Smooth muscle cell of the brain vasculature (primary cell): ENCODE results near the gene ZNF74.
A peak's percentile ranks its signal among the peaks of the same experiment; 100 is the strongest.
"Not testable (repeated sequence)": the region's sequence is repeated elsewhere in the genome, so short reads cannot be mapped to it uniquely, and the experiment has no call there.

Experiments
- DNase-seq: peaks from one replicate; pipeline ENCODE4 v3.0.0-alpha.2; 2012; ENCODE audit warnings: low read depth, low spot score

Gene ZNF74

DNA sequence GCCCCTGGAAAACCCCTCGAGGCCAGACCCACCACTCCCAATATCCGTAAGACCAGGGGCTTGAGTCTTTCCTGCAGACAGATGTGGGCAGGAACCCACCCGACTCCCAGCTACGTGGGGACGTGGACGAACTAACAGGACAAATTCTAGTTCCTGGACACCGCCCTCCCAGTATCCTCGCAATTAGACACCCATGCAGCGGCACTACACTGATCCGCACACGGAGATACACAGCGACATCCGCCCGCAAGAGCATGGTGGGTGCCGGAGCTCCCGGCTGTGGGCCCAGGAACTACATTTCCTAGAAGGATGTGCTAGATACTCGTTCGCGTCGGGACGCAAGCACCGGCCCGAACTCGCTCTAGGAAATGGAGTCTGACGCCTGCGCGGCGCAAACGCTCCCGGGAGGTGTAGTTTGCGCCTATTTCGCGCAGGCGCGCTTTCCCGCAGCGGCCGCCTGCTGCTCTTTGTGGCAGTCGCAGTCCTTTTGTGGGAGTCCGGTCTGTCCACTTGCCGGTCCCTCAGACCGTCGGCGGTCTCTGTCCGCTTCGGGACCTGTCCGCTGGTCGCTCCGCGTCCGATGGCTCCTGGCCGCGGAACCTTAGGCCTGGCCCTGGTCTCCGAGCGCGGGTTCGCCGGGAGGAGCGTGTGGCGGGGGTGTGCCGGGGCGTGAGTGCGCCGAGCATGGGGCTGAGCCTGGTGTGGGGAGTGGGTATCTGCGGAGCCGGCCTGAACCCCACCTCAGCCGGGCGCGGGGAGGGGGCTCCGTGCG is at the start of gene ZNF74:
Gene ZNF74 (plus strand): TSS at position 447 of the 772 bp plus-strand sequence. CDS start 478 bp downstream, outside the sequence.
- DNase-seq = peak; percentile 78

DNA sequence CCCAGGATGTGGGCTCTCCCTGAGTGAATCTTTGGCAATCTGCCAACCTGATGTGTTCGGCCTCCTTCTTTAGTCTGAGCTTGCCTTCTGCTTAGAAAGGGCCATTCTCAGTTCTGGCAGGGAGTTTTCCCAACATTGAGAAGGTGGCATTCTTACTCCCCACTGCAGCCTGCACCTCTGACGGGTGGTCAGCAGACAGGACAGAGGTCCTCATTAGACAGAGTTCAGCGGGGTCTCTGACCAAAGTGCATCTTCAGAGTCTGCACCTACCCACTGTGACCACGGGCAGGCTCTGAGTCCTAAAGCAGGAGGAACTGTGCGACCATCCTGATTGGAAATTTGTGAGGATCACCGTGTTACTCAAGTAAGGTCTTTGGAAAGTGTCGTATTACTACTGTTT is 47.4 kb upstream of the ZNF74 start:
- DNase-seq = not testable (repeated sequence)

DNA sequence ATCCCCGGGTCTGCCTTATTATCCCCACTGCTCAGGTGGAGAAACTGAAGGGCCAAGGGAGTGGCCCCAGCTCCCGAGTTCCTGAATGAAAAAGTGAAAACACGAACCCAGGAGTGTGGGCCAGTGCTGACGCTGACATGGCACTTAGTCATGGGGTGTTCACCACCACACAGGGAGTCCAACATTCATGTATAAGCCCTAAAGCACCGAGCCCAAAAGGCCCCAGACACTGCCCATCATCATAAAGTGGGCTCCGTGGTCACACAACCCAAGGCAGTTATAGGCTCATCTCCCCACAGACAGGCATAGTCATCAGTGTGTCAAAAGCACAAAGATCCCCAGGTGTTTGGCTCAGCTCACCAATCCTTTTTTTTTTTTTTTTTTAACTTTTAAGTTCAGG is 41.4 kb upstream of the ZNF74 start:
- not testable (repeated sequence) for DNase-seq

DNA sequence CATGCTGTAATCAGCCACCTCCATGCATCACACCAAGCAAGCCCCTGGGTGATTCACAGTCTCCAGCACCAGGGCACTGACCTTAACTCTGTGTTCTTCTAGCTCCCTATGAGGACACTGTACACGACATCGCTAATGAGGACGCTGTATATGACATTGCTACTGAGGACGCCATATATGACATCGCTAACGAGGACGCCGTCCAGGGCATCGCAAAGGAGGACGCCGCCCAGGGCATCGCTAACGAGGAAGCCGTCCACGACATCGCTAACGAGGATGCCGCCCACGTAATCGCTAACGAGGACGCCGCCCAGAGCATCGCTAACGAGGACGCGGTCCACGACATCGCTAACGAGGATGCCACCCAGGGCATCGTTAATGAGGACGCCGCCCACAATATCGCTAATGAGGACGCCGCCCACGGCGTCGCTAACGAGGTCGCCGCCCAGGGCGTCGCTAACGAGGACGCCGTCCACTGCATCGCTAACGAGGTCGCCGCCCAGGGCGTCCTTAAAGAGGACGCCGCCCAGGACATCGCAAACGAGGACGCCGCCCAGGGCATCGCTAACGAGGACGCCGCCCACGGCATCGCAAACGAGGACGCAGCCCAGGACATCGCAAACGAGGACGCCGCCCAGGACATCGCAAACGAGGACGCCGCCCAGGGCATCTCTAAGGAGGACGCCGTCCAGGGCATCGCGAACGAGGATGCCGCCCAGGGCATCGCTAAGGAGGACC is 39.5 kb upstream of the ZNF74 start:
- DNase-seq = no peak

DNA sequence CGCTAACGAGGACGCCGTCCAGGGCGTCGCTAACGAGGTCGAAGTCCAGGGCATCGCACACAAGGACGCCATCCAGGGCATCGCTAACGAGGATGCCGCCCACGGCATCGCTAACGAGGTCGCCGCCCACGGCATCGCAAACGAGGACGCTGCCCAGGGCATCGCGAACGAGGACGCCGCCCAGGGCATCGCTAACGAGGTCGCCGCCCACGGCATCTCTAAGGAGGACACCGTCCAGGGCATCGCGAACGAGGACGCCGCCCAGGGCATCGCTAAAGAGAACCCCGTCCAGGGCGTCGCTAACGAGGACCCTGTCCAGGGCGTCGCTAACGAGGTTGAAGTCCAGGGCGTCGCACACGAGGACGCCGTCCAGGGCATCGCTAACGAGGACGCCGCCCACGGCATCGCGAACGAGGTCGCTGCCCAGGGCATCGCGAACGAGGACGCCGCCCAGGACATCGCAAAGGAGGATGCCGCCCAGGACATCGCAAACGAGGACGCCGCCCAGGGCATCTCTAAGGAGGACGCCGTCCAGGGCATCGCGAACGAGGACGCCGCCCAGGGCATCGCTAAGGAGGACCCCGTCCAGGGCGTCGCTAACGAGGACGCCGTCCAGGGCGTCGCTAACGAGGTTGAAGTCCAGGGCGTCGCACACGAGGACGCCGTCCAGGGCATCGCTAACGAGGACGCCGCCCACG is 37.9 kb upstream of the ZNF74 start:
- not testable (repeated sequence) for DNase-seq

DNA sequence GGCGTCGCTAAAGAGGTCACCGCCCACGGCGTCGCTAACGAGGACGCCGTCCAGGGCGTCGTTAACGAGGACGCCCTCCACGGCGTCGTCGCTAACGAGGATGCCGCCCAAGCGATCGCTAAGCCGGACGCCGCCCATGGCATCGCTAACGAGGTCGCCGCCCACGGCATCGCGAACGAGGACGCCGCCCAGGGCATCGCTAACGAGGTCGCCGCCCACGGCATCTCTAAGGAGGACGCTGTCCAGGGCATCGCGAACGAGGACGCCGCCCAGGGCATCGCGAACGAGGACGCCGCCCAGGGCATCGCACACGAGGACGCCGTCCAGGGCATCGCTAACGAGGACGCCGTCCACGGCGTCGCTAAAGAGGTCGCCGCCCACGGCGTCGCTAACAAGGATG is 37.0 kb upstream of the ZNF74 start:
- not testable (repeated sequence) for DNase-seq

DNA sequence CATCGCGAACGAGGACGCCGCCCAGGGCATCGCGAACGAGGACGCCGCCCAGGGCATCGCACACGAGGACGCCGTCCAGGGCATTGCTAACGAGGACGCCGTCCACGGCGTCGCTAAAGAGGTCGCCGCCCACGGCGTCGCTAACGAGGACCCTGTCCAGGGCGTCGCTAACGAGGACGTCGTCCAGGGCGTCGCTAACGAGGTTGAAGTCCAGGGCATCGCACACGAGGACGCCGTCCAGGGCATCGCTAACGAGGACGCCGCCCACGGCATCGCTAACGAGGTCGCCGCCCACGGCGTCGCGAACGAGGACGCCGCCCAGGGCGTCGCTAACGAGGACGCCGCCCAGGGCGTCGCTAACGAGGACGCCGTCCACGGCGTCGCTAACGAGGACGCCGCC is 36.0 kb upstream of the ZNF74 start:
- DNase-seq = not testable (repeated sequence)

DNA sequence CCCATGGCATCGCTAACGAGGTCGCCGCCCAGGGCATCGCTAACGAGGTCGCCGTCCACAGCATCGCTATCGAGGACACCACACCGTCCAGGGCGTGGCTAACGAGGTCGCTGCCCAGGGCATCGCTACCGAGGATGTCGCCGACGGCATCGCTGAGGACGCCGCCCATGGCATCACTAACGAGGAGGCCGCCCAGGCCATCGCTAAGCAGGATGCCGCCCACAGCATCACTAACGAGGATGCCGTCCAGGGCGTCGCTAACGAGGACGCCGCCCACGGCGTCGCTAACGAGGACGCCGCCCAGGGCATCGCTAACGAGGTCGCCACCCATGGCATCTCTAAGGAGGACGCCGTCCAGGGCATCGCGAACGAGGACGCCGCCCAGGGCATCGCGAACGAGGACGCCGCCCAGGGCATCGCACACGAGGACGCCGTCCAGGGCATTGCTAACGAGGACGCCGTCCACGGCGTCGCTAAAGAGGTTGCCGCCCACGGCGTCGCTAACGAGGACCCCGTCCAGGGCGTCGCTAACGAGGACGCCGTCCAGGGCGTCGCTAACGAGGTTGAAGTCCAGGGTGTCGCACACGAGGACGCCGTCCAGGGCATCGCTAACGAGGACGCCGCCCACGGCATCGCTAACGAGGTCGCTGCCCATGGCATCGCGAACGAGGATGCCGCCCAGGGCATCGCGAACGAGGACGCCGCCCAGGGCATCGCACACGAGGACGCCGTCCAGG is 35.3 kb upstream of the ZNF74 start:
- not testable (repeated sequence) for DNase-seq

DNA sequence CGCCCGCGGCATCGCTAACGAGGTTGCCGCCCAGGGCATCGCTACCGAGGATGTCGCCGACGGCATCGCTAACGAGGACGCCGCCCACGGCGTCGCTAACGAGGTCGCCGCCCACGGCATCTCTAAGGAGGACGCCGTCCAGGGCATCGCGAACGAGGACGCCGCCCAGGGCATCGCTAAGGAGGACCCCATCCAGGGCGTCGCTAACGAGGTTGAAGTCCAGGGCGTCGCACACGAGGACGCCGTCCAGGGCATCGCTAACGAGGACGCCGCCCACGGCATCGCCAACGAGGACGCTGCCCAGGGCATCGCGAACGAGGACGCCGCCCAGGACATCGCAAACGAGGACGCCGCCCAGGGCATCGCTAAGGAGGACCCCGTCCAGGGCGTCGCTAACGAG is 33.7 kb upstream of the ZNF74 start:
- DNase-seq = not testable (repeated sequence)

DNA sequence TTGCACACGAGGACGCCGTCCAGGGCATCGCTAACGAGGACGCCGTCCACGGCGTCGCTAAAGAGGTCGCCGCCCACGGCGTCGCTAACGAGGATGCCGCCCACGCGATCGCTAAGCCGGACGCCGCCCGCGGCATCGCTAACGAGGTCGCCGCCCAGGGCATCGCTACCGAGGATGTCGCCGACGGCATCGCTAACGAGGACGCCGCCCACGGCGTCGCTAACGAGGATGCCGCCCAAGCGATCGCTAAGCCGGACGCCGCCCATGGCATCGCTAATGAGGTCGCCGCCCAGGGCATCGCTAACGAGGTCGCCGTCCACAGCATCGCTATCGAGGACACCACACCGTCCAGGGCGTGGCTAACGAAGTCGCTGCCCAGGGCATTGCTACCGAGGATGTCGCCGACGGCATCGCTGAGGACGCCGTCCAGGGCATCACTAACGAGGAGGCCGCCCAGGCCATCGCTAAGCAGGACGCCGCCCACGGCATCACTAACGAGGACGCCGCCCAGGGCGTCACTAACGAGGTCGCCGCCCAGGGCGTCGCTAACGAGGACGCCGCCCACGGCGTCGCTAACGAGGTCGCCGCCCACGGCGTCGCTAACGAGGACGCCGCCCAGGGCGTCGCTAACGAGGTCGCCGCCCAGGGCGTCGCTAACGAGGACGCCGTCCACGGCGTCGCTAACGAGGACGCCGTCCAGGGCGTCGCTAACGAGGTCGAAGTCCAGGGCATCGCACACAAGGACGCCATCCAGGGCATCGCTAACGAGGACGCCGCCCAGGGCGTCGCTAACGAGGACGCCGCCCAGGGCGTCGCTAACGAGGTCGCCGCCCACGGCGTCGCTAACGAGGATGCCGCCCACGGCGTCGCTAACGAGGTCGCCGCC is 32.8 kb upstream of the ZNF74 start:
- not testable (repeated sequence) for DNase-seq

DNA sequence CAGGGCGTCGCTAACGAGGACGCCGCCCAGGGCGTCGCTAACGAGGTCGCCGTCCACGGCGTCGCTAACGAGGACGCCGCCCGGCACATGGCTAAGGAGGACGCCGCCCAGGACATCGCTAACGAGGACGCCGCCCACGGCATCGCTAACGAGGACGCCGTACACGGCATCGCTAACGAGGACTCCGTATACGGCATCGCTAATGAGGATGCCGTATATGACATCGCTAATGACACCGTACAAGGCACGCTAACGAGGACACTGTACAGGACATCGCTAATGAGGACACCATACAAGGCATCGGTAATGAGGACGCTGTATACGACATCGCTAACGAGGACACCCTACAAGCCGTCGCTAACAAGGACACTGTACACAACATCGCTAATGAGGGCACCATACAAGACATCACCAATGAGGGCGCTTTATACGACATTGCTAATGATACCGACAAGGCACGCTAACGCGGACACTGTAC is 32.2 kb upstream of the ZNF74 start:
- not testable (repeated sequence) for DNase-seq

DNA sequence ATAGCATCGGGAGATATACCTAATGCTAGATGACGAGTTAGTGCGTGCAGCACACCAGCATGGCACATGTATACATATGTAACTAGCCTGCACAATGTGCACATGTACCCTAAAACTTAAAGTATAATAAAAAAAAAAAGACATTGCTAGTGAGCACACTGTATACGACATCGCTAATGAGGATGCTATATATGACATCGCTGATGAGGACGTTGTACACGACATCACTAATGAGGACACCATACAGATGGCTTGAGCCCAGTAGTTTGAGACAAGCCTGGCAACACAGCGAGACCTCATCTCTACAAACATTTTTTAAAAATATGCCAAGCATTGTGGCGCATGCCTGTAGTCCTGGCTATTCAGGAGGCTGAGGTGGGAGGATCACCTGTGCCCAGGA is 31.5 kb upstream of the ZNF74 start:
- DNase-seq = not testable (repeated sequence)

DNA sequence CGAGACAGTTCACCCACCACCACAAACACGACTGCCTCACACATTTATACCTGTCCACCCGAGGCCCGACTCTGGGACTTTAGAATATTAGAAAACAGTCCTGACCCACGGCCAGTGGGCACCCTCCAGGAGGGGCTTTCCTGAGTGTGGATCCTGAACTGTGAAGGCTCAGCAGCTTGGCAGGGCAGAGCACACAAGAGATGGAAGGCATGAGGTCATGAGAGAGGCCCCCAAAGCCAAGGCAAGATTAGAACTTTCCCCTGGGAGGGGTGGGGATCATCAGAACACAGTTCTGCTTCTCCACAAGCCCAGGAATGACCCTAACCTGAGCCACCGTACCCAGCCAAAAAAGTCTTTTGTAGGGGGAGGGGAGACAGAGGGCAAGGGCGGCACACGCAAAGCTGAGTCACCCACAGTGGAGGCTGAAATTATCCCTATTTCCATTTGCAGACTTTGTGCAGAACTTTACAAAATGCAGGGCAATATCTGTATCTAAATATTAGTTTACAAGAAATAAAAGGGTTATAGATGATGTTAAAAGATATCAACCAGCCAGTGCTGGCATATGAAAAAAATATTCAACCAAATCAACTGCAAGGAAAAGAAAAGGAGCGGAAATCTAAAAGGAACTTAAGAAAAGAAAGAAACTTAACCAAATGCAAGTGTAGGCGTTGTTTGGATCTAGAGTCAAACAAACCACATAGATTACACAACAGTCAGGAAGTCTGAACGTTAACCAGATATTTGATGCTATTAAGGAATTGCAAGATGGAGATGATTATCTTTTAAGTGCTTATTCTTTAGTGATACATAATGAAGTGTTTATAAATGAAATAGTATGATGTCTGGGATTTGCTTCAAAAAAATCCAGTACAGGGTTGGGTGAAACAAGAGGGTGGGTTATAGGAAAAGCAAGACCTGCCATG is 29.4 kb upstream of the ZNF74 start:
- not testable (repeated sequence) for DNase-seq

DNA sequence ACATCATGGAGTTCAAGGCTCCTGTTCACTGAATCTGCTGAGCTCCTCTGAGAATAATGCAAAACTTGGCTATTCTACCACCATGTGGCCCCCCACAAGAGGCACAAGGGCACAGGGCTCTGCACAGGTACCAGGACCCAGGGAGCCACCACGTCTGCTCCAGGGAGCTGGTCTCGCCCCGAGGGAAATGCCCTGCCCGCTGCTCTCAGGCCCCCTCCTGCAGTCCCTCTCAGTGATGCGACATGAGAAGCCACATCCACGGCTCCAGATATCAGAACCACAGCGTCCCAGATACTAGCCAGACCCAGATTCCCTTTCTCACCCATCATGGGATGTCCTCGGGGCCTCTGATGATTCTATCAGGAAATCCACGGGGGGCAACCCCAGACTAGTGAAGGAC is 27.1 kb upstream of the ZNF74 start:
- DNase-seq = not testable (repeated sequence)

DNA sequence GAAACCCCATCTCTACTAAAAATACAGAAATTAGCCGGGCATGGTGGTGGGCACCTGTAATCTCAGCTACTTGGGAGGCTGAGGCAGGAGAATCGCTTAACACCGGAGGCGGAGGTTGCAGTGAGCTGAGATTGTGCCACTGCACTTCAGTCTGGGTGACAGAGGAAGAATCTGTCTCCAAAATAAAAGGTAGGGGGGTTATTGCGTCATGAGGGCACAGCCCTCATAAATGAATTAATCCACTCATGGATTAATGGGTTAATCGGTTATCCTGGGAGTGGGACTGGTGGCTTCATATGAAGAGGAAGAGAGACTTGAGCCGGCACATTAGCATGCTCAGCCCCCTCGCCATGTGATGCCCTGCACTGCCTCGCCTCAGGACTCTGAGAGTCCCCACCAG is 25.1 kb upstream of the ZNF74 start:
- not testable (repeated sequence) for DNase-seq

DNA sequence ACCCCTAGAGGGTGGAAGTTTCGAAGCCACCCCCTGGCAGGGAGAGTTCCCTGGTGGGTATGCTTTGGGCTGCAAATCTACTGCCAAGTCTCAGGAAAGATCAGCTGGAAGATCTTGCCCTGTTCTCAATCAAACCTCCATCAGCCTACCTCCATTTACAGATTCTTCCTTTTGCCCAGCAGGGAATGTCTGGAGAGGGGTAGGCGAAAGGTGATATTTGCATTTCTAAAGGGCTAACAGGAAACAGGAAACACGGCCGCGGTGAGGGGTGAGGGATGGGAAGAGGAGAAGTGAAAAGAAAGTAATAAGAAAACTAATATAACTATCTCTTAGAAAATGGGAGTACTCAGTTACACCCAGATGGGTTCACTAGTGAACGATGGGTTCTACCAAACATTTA is 22.3 kb upstream of the ZNF74 start:
- not testable (repeated sequence) for DNase-seq

DNA sequence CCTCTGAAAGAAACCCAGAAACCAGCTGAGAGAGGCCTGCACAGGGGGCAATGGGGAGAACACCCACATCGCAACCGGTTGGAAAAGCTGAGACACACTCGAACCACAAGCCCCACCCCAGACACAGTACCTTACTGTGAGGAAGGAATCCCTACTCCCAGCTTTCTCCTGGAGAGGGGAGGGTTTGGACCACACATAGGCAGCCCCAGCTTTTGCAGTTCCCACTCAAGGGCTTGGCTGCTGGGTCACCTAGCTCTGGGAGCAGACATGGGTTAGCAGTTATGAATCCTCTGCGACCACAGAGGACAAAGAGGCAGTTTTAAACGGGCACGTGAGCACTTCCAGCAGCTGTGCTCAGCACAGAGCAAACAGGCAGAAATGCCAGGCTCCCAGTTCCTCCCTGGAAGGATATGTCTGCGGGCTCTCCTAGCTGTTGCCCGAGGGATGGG is 21.5 kb upstream of the ZNF74 start:
- not testable (repeated sequence) for DNase-seq

DNA sequence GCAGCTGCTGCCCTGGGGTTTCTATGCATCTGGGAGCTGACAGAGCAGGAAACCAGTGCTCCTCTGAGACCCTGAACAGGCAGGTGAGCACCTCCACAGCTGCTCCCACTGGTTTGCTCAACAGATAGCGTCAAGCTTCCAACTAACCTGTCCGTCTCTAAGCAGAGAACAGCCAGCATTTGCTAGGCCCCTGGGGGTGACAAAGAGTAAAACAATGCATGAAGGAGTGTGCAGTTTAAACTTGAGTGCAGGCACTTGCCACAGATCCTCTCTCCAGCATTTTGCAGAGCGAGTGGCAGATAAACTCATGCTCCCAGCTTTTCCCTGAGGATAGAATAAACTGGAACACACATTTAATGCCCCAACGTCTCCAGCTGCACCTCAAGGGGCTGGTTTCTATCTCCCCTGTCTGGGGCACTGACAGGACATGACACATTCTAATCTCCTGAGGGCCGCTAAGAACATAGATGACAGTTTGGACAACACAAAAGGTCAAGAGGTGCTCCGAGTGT is 20.7 kb upstream of the ZNF74 start:
- not testable (repeated sequence) for DNase-seq

DNA sequence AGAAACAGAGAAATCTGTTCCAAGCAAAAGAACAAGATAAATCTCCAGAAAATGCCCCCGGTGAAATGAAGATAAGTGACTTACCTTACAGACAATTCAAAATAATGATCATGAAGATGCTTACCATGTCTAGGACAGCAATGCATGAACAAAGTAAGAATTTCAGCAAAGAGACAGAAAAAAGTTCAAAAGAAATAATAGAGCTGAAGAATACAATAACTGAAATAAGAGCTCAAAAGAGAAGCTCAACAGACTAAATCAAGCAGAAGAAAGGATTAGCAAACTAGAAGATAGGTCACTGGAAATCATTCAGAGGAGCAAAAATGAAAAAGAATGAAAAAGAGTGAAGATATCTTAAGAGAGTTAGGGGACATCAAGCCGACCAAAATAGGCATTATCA is 19.8 kb upstream of the ZNF74 start:
- DNase-seq = not testable (repeated sequence)
